ENCODE measurements around the gene DCUN1D1.

The DCUN1D1 gene

DNA sequence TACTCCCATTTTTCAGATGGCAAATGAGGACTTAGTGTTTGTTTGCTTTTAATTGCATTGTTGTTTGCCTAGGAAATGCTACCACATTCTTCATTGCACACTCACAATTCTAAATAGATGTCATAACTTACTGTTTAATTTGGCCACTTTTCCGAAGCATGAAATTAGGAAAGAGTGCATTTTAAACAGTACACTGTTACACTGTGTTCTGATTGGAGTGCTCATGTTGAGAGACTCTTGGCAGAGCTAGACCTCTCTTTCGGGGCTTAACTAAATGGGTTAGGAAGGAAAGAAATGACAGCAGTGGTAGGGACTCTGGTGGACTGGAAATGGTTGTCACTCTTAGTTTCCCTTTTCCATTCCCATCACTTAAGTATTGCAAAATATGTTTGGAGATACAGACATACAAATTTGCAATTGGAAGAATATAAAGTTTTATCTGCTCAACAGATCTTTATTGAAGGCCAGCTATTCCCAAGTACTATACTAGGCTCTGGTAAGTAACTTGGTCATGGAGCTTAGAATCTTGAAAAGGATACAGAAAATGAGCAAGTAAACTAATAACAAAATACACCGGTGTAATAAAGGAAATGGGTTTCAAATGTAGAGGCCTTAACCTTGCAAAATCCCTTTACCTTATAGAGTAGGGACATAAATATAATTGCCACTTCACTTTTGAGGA, 90.2 kb downstream of the DCUN1D1 start:
- DNase-seq = no peak

Measured in NCI-H2171 treated with DMSO at 0.1 percent for 48 hours (cell line).